Activated CD8-positive, alpha-beta T cell treated with anti-CD3 and anti-CD28 coated beads, Interleukin-2, amount 10 ng/mL, durations not matched to agents 7 days and 5 days (primary cell): ENCODE measurements around the gene BLM. TPM values are rescaled to one million over a fixed set of nuclear protein-coding genes. Genes with fewer than 3 reads are reported as not detected.
"Not testable (repeated sequence)": the region's sequence is repeated elsewhere in the genome, so short reads cannot be mapped to it uniquely, and the experiment has no call there.

Experiments
- ATAC-seq: fragments of 150-1000 bp; cut with Tn5 transposase; one replicate; pipeline ENCODE4 v1.10.0; 2021; ENCODE audit warnings: moderate library complexity
- CTCF ChIA-PET: fragments of 350-600 bp; sonication (Branson Sonifier 250); formaldehyde crosslinking; loops from one replicate; lab custom pipeline; 2021; ENCODE audit warnings: antibody characterized with exemption; lab: Charles Lee
- POLR2A ChIA-PET: fragments of 350-600 bp; sonication (Branson Sonifier 250); formaldehyde crosslinking; loops from one replicate; lab custom pipeline; 2021; ENCODE audit warnings: antibody characterized with exemption; lab: Charles Lee
- DNase-seq: peaks from one replicate; pipeline ENCODE4 v3.0.0-alpha.2; 2020
- H3K27ac Mint-ChIP-seq: one replicate; pipeline ENCODE4 v1.8.0; 2021; ENCODE audit warnings: mild to moderate bottlenecking, mixed read lengths
- H3K27me3 Mint-ChIP-seq: one replicate; pipeline ENCODE4 v1.8.0; 2021; ENCODE audit warnings: low read depth, mixed read lengths
- H3K36me3 Mint-ChIP-seq: one replicate; pipeline ENCODE4 v1.8.0; 2021; ENCODE audit warnings: low read depth, mixed read lengths
- H3K4me1 Mint-ChIP-seq: one replicate; pipeline ENCODE4 v1.8.0; 2021; ENCODE audit warnings: low read depth, mixed read lengths
- H3K4me3 Mint-ChIP-seq: one replicate; pipeline ENCODE4 v1.8.0; 2021; ENCODE audit warnings: mild to moderate bottlenecking, mixed read lengths
- H3K9me3 Mint-ChIP-seq: one replicate; pipeline ENCODE4 v1.8.0; 2022; ENCODE audit warnings: mixed read lengths; ENCODE audit not compliant: insufficient read depth
- total RNA-seq, 2 experiments: library from RNA; stranded (reverse); gene quantifications; one replicate each; pipeline ENCODE4 v1.2.3, GENCODE V29; 2021

BLM gene
- total RNA-seq, 2 experiments from 2014 or later: 52.3 to 57.4 TPM

GRCh38 chr15:90836296-90836871 is 119.2 kb downstream of the BLM start:
- POLR2A ChIA-PET: interaction anchor here (4.9 kb wide), 1 partner anchor 15 kb away, joined by 34 read pairs; no protein-coding TSS in a partner anchor
- ATAC-seq (no peak), DNase-seq (no peak)
- no peaks in the 10 kb centered on the region for H3K36me3 Mint-ChIP-seq
- H3K27ac Mint-ChIP-seq: peak overlapping the region; percentile 43
- H3K4me1 Mint-ChIP-seq: peaks cover 71% of the 10 kb centered on the region
- CTCF ChIA-PET: interaction anchor here (1.8 kb wide), 1 partner anchor 9 kb away, joined by 4 read pairs; no protein-coding TSS in a partner anchor
- H3K27me3 Mint-ChIP-seq: no peaks in the 10 kb centered on the region
- H3K4me3 Mint-ChIP-seq: no peak overlapping the region
- no peaks in the 10 kb centered on the region for H3K9me3 Mint-ChIP-seq

- no peaks in the 10 kb centered on the region for H3K36me3 Mint-ChIP-seq
- H3K27ac Mint-ChIP-seq: peak overlapping the region; percentile 50
- DNase-seq: no peak
- H3K4me3 Mint-ChIP-seq: peak overlapping the region; percentile 14
- POLR2A ChIA-PET: interaction anchor here (1.3 to 4.9 kb wide), 3 partner anchors 15 to 120 kb away, joined by 6 to 34 read pairs (median 7); partner anchors contain the start of gene BLM
- H3K9me3 Mint-ChIP-seq: no peaks in the 10 kb centered on the region
- H3K27me3 Mint-ChIP-seq: no peaks in the 10 kb centered on the region
- peaks cover 72% of the 10 kb centered on the region for H3K4me1 Mint-ChIP-seq
- ATAC-seq: no peak
- CTCF ChIA-PET: interaction anchor here (1.4 to 4.2 kb wide), 5 partner anchors 11 to 26 kb away, joined by 4 to 20 read pairs (median 5); no protein-coding TSS in a partner anchor
These were observed 119.9 kb downstream of the BLM start for GRCh38 chr15:90837094-90837493.

- peaks cover 64% of the 10 kb centered on the region for H3K4me1 Mint-ChIP-seq
- ChIA-PET POLR2A (interaction anchor here (0.6 to 4.9 kb wide), 10 partner anchors 8 to 121 kb away, joined by 3 to 34 read pairs (median 4); partner anchors contain the start of gene BLM), CTCF (interaction anchor here (0.7 to 4.2 kb wide), 10 partner anchors 8 to 32 kb away, joined by 3 to 20 read pairs (median 4); no protein-coding TSS in a partner anchor)
- H3K4me3 Mint-ChIP-seq: peak overlapping the region; percentile 55
- H3K36me3 Mint-ChIP-seq: no peaks in the 10 kb centered on the region
- peak; percentile 89 for DNase-seq
- peak; percentile 96 for ATAC-seq
- no peaks in the 10 kb centered on the region for H3K27me3 Mint-ChIP-seq
- H3K27ac Mint-ChIP-seq: peak overlapping the region; percentile 88
- H3K9me3 Mint-ChIP-seq: no peaks in the 10 kb centered on the region
These were observed 121.0 kb downstream of the BLM start for GRCh38 chr15:90838139-90838538.

GRCh38 chr15:90838544-90838943 is 121.4 kb downstream of the BLM start:
- ATAC-seq (no peak), DNase-seq (no peak)
- ChIA-PET CTCF (interaction anchor here (0.7 to 4.2 kb wide), 10 partner anchors 9 to 32 kb away, joined by 3 to 20 read pairs (median 4); no protein-coding TSS in a partner anchor), POLR2A (interaction anchor here (0.7 to 4.9 kb wide), 10 partner anchors 8 to 122 kb away, joined by 3 to 34 read pairs (median 5); partner anchors contain the start of gene BLM)
- Mint-ChIP-seq H3K27ac (peak overlapping the region; percentile 88), H3K36me3 (no peaks in the 10 kb centered on the region), H3K4me1 (peaks cover 62% of the 10 kb centered on the region), H3K27me3 (no peaks in the 10 kb centered on the region), H3K9me3 (no peaks in the 10 kb centered on the region), H3K4me3 (peak overlapping the region; percentile 55)

- H3K27me3 Mint-ChIP-seq: no peaks in the 10 kb centered on the region
- H3K9me3 Mint-ChIP-seq: no peaks in the 10 kb centered on the region
- H3K27ac Mint-ChIP-seq: peak overlapping the region; percentile 74
- POLR2A ChIA-PET: interaction anchor here (0.6 to 4.9 kb wide), 6 partner anchors 9 to 122 kb away, joined by 3 to 34 read pairs (median 6); partner anchors contain the start of gene BLM
- no peaks in the 10 kb centered on the region for H3K36me3 Mint-ChIP-seq
- H3K4me3 Mint-ChIP-seq: peak overlapping the region; percentile 56
- ATAC-seq: no peak
- no peak for DNase-seq
- CTCF ChIA-PET: interaction anchor here (0.7 to 4.2 kb wide), 5 partner anchors 10 to 93 kb away, joined by 3 to 20 read pairs (median 9); partner anchors contain the start of genes HDDC3 and MAN2A2
- peaks cover 61% of the 10 kb centered on the region for H3K4me1 Mint-ChIP-seq
These were observed 122.3 kb downstream of the BLM start for GRCh38 chr15:90839187-90840071.

- H3K27me3 Mint-ChIP-seq: no peaks in the 10 kb centered on the region
- H3K9me3 Mint-ChIP-seq: no peaks in the 10 kb centered on the region
- peak overlapping the region; percentile 74 for H3K27ac Mint-ChIP-seq
- peaks cover 59% of the 10 kb centered on the region for H3K4me1 Mint-ChIP-seq
- peak overlapping the region; percentile 56 for H3K4me3 Mint-ChIP-seq
- POLR2A ChIA-PET: interaction anchor here (1.2 to 4.9 kb wide), 4 partner anchors 10 to 31 kb away, joined by 4 to 34 read pairs (median 11); no protein-coding TSS in a partner anchor
- no peak for DNase-seq
- ATAC-seq: no peak
- CTCF ChIA-PET: interaction anchor here (1.5 to 4.2 kb wide), 4 partner anchors 11 to 92 kb away, joined by 4 to 20 read pairs (median 10); partner anchors contain the start of gene HDDC3
- no peaks in the 10 kb centered on the region for H3K36me3 Mint-ChIP-seq
These were observed 123.2 kb downstream of the BLM start for GRCh38 chr15:90840157-90840855.

- Mint-ChIP-seq H3K27ac (no peak overlapping the region), H3K4me1 (peaks cover 59% of the 10 kb centered on the region), H3K9me3 (no peaks in the 10 kb centered on the region), H3K4me3 (no peak overlapping the region), H3K27me3 (no peaks in the 10 kb centered on the region), H3K36me3 (no peaks in the 10 kb centered on the region)
- no peak for ATAC-seq
- ChIA-PET POLR2A (interaction anchor here (4.9 kb wide), 1 partner anchor 11 kb away, joined by 34 read pairs; no protein-coding TSS in a partner anchor), CTCF (interaction anchor here (1.5 to 4.2 kb wide), 2 partner anchors 11 to 92 kb away, joined by 4 to 20 read pairs; partner anchors contain the start of gene HDDC3)
- DNase-seq: no peak
These were observed 123.8 kb downstream of the BLM start for GRCh38 chr15:90840954-90841353.

- Mint-ChIP-seq H3K4me1 (peaks cover 35% of the 10 kb centered on the region), H3K27ac (no peak overlapping the region), H3K4me3 (no peak overlapping the region), H3K36me3 (peaks cover 2% of the 10 kb centered on the region), H3K9me3 (no peaks in the 10 kb centered on the region), H3K27me3 (no peaks in the 10 kb centered on the region)
- DNase-seq (no peak), ATAC-seq (no peak)
- CTCF ChIA-PET: interaction anchor here (2.1 kb wide), 1 partner anchor 27 kb away, joined by 6 read pairs; no protein-coding TSS in a partner anchor
- POLR2A ChIA-PET: interaction anchor here (0.6 to 2.1 kb wide), 3 partner anchors 127 to 1233 kb away, joined by 3 to 7 read pairs (median 3); partner anchors contain the start of gene BLM
These were observed 127.5 kb downstream of the BLM start for GRCh38 chr15:90844696-90845095.

GRCh38 chr15:90845201-90845949 is 128.2 kb downstream of the BLM start:
- peak overlapping the region; percentile 43 for H3K27ac Mint-ChIP-seq
- H3K27me3 Mint-ChIP-seq: no peaks in the 10 kb centered on the region
- H3K36me3 Mint-ChIP-seq: peaks cover 2% of the 10 kb centered on the region
- POLR2A ChIA-PET: interaction anchor here (0.6 to 2.1 kb wide), 2 partner anchors 128 to 614 kb away, joined by 3 to 7 read pairs; partner anchors contain the start of gene BLM
- CTCF ChIA-PET: interaction anchor here (0.6 to 2.1 kb wide), 2 partner anchors 10 to 27 kb away, joined by 4 to 6 read pairs; no protein-coding TSS in a partner anchor
- no peak overlapping the region for H3K4me3 Mint-ChIP-seq
- peak; percentile 61 for ATAC-seq
- DNase-seq: peak; percentile 41
- no peaks in the 10 kb centered on the region for H3K9me3 Mint-ChIP-seq
- peaks cover 30% of the 10 kb centered on the region for H3K4me1 Mint-ChIP-seq

- Mint-ChIP-seq H3K4me1 (peaks cover 62% of the 10 kb centered on the region), H3K36me3 (peaks cover 14% of the 10 kb centered on the region)
- H3K4me3 Mint-ChIP-seq, ATAC-seq, H3K27me3 Mint-ChIP-seq, DNase-seq, H3K27ac Mint-ChIP-seq, H3K9me3 Mint-ChIP-seq: not testable (repeated sequence)
- POLR2A ChIA-PET: interaction anchor here (1.2 kb wide), 1 partner anchor 12 kb away, joined by 4 read pairs; no protein-coding TSS in a partner anchor
- CTCF ChIA-PET: interaction anchor here (1.2 to 1.4 kb wide), 2 partner anchors 11 to 35 kb away, joined by 3 to 4 read pairs; no protein-coding TSS in a partner anchor
These were observed 132.3 kb downstream of the BLM start for GRCh38 chr15:90849424-90849823.
